HG03442 (cell line): Measurements from ENCODE around the gene QPRT.
"Not testable (repeated sequence)": the region's sequence is repeated elsewhere in the genome, so short reads cannot be mapped to it uniquely, and the experiment has no call there.

ENCODE experiments used
- ATAC-seq: cut with Tn5 transposase; IDR thresholded peaks from one replicate; pipeline ENCODE4 v1.9.1; 2021; ENCODE audit warnings: mild to moderate bottlenecking, moderate library complexity; ENCODE audit not compliant: unreplicated experiment

QPRT gene

DNA sequence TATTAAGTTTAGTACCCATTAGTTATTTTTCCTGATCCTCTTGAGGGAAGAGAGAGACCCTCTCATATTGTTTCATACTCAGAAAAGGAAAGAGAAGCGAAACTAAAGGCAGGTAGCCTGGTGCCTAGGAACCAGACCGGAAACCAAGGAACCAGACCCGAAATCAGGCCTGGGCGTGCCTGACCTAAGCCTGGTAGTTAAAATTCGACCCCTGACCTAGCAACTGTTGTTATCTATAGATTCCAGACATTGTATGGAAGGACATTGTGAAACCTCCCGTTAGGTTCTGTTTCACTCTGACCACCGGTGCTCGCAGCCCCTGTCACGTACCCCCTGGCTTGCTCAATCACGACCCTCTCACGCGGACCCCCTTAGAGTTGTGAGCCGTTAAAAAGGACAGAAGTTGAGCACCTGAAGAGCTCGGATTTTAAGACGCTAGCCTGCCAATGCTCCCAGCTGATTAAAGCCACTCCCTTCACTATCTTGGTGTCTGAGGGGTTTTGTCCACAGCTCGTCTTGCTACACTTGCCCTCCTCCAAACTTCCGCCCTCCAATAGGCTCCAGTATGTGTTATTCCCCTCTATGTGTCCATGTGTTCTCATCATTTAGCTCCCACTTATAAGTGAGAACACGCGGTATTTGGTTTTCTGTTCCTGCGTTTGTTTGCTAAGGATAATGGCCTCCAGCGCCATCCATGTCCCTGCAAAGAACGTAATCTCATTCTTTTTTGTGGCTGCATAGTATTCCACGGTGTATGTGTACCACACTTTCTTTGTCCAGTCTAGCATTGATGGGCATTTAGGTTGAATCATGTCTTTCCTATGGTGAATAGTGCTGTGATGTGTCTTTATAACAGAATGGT, 10.7 kb downstream of the QPRT start:
- not testable (repeated sequence) for ATAC-seq

GRCh38 chr16:29692606-29693005, 13.6 kb downstream of the QPRT start:
- ATAC-seq, result not testable (repeated sequence)

GRCh38 chr16:29694384-29695195, 15.6 kb downstream of the QPRT start:
- ATAC-seq, result no peak

GRCh38 chr16:29695675-29696074, 16.7 kb downstream of the QPRT start:
- not testable (repeated sequence) for ATAC-seq

DNA sequence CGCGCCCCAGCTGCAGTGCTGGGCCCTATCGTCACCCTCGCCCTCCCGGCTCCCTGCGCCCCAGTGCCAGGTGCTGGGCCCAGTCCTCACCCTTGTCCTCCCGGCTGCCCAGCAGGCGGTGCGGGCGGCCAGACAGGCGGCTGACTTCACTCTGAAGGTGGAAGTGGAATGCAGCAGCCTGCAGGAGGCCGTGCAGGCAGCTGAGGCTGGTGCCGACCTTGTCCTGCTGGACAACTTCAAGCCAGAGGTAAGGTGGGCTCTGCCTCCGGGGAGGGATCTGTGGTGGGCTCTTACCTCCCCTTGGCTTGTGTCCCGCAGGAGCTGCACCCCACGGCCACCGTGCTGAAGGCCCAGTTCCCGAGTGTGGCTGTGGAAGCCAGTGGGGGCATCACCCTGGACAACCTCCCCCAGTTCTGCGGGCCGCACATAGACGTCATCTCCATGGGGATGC, 17.9 kb downstream of the QPRT start:
- no peak for ATAC-seq

- ATAC-seq, result no peak
Observed at GRCh38 chr16:29697391-29697790, 18.4 kb downstream of the QPRT start.

GRCh38 chr16:29698042-29698441, 19.1 kb downstream of the QPRT start:
- no peak for ATAC-seq

- no peak for ATAC-seq
Observed at GRCh38 chr16:29698484-29699323, 19.7 kb downstream of the QPRT start.

- ATAC-seq, result no peak
Observed at GRCh38 chr16:29699324-29700219, 20.6 kb downstream of the QPRT start.

- no peak for ATAC-seq
Observed at GRCh38 chr16:29700253-29700987, 21.4 kb downstream of the QPRT start.

DNA sequence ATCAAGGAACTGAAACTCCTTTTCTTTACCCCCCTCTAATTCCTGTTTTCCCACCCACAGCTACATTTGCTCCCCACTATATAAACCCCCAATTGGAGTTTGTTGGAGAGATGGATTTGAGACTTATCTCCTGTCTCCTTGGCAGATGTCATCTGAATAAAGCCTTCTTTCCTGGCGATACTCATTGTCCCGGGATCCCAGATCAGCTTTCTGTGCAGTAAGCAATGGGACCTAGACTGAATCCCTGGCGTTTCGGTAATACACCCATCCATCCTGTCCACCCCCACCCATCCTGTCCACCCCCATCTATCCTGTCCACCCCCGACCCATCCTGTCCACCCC, 22.2 kb downstream of the QPRT start:
- ATAC-seq, result no peak

DNA sequence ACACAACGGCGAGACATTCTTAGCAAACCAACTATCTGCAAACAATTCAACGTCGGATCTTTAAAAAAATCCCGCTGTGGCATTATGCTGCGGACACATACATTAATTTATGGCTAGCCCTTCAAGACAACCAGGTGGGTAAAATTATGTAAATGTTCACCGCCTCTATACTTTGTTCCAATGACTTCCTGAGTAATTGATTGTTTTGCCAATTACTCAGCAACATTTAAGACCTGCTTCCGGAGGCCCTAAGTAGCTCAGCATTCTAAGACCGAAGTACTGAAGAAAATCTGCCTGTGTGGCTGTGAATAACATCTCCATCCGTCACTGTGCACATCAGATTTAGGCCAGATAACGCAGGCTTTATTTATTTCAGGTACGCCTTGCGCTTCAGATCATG, 23.3 kb downstream of the QPRT start:
- no peak for ATAC-seq

DNA sequence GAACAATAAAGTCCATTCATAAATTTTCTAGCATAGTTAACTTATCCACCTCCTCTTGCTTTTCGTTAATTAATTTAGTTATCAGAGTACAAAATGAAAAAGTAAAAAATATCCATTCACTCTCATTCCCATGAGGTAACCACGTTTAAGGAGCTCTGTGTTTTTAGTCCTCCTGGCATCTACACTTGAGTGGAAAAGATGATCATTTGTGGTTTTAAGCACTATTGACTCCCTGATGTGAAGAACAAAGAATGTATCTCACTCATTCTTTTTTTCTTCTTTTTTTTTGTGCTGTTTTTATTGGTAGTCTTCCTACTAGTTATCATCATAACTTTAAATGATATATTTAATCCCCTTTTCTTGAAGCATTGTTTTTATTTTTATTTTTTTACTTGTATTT, 26.1 kb downstream of the QPRT start:
- ATAC-seq, result no peak

- ATAC-seq, result not testable (repeated sequence)
Observed at GRCh38 chr16:29707160-29707559, 28.2 kb downstream of the QPRT start.

GRCh38 chr16:29708917-29709600, 30.1 kb downstream of the QPRT start:
- ATAC-seq, result no peak

DNA sequence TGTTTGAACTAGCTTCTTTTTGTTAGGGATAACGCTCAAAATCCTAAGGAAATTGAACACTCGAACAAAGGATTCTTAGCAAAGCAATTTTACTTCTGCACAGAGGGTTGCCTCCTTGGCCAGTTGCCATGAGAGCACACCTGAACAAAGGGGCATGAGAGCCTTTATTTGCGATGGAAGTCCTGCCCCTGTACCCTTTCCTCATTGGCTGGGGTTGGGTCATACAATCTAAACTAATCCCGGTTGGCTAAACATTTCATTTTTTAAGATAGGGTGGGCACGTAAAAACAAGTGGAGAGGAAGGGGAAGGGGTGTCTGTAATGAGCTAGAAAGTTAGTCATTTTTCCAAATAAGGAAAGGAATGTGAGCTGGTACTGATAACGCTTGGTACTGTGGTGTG, 30.7 kb downstream of the QPRT start:
- ATAC-seq, result not testable (repeated sequence)

GRCh38 chr16:29710227-29711219, 31.5 kb downstream of the QPRT start:
- no peak for ATAC-seq

DNA sequence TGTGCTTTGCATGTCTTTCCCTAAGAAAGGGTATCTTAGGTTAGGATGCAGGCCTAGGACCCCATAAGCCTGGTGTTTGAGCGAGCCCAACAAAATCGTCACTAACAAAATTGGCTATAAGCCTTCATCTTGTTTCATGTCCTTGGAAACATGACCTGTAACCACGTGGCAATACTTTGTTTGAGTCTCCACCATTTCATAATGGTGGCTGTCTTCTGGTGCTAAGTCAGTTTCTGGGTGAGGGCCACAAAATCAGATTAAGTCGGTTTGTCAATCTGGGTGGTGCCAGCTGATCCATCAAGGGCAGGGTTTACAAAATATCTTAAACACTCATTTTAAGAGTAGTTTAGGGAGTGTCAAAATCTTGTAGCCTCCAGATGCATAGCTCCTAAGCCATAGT, 33.8 kb downstream of the QPRT start:
- no peak for ATAC-seq
